ACHN (cell line): ENCODE data around the gene MKI67.

ENCODE experiments used
- DNase-seq: peaks from one replicate; pipeline ENCODE4 v3.0.0-alpha.2; 2015
- in situ Hi-C: cut with HindIII; loops from 2 replicates; pipeline ENCODE4 v1.10.0; 2017; ENCODE audit warnings: low sequenced_read_pairs, low pct_ligation_motif_present, low pct_unique_long_range_greater_than_20kb

The MKI67 gene

DNA sequence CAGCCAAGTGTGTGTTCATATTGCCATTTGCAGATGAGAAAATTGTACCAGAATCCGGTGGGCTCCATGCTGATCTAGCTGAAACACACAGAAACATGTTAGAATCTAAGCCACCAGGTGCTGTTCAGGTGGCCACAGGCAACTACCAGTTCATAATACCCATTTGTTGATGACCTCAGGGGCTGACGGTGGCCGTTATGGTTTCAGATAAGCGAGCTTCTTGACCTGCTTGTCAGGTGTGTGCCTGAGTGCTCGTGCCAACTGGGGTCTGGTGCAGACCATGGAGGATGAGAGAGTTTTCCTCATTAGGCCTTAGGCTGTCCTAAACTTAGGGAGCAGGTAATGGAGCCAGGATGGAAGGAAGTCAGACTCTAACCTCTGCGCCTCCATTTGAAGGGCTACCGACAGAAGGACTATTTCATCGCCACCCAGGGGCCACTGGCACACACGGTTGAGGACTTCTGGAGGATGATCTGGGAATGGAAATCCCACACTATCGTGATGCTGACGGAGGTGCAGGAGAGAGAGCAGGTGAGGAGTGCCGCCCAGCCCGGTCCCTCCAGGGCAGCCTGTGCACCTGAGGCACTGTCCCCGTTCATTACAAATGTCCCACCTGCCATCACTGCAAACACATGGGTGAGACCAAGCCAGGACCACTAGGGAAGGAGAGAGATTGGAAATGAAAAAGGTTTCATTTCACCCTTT is 53.1 kb downstream of the MKI67 start:
- DNase-seq, result no peak
- in situ Hi-C loops, result no loop called here

DNA sequence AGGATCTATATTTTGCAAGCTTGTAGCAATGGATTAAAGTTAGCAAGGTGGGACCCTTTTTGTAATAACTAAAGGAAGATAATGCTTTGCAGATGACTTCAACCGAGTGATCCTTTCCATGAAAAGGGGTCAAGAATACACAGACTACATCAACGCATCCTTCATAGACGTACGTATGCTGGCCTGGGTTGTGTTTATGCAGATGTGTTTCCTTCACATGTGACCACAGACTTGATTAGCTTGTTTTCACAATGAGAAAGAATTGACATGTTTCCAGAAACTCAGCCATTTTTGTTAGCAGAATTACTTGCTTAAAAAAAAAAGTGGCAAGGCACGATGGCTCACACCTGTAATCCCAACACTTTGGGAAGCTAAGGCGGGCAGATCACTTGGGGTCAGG is 54.2 kb downstream of the MKI67 start:
- no peak for DNase-seq
- in situ Hi-C loops, result no loop called here

DNA sequence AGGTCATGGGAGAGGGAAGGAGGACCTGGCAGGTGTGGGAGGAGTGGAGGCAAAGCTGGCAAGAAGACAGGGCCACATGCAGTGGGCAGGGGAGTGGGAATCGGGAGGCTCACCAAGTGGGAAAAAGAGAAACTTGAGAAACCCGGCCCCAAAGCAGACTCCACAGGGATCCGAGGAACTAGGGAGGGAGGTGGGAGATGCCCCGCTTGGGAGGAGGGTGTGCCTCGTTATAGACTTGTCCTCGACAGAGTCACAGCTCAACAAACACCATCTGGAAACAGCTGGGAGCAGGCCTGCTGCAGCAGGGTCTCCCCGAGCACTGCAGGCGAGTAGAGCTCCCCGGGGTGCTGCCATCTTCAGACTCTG is 54.8 kb downstream of the MKI67 start:
- in situ Hi-C loops, result no loop called here
- no peak for DNase-seq

DNA sequence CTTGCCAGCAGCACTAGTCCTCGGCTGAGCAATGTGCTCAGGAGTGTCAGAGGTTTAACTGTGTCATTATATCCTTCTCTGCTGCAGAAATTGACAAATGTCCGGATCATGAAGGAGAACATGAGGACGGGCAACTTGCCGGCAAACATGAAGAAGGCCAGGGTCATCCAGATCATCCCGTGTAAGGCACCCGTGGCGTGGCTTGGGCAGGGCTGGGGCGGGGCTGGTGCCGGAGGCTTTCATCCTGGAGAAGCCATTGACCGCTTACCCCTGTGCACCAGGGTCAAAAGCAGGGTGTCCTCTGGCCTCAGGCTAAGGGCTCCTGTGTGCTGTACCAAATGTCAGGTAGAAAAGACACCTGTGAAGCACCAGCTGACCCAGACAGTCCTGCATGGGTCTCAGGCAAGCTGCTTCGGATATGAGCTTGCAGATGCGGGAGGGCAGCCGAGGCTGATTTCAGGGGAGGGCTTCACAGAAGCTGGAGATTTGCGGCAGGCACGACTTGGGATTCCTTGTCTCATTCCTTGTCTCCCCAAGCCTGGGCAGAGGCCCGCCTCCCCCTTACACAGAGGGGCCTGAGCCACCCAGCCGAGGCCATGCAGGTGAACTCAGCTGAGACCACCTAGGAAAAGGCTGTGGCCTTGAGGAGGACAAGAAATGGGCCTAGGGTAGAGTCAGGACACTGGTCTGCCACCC is 55.4 kb downstream of the MKI67 start:
- no peak for DNase-seq
- in situ Hi-C loops, result no loop called here

DNA sequence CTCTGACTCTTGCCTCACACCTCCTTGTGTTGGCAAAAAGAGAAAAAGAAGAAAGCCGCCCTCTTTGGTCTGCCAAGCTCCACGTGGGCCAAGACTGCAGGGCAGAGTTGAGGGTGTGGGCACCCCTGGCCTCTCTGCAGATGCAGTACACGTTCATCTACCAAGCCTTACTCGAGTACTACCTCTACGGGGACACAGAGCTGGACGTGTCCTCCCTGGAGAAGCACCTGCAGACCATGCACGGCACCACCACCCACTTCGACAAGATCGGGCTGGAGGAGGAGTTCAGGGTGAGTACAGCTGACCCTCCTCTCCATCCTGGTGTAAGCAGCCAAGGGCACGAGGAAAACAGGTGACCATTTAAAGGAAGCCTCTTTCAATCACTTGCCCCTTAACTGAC is 56.1 kb downstream of the MKI67 start:
- in situ Hi-C loops, result no loop called here
- no peak for DNase-seq

DNA sequence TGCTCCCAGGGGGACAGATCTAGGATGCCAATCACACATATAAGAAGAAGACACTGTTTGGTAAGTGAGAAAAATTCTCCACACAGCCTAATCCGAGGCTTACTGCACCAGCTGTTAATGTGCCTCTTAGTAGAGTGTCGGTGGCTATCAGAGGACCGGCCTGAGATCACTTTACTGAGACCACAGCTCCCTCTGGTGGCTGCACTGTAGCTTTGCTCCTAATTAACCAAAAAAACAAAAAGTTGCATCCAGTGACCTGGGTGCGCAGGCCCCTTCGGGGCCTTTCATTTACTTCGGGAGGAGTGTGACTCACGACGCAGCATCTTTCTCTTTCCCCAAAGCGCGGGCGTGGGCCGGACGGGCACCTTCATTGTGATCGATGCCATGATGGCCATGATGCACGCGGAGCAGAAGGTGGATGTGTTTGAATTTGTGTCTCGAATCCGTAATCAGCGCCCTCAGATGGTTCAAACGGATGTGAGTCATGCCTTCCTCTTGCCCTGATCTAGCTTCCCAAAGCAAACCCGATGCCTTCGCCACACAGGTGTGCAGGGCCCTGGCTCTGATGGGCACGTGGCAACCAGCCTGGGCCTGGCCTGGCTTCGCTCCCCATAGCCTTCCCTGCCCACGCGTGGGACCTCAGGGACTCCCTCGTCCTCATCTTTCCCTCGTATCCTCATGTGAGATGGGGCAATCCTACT is 56.7 kb downstream of the MKI67 start:
- in situ Hi-C loops, result no loop called here
- peak; percentile 65 for DNase-seq

DNA sequence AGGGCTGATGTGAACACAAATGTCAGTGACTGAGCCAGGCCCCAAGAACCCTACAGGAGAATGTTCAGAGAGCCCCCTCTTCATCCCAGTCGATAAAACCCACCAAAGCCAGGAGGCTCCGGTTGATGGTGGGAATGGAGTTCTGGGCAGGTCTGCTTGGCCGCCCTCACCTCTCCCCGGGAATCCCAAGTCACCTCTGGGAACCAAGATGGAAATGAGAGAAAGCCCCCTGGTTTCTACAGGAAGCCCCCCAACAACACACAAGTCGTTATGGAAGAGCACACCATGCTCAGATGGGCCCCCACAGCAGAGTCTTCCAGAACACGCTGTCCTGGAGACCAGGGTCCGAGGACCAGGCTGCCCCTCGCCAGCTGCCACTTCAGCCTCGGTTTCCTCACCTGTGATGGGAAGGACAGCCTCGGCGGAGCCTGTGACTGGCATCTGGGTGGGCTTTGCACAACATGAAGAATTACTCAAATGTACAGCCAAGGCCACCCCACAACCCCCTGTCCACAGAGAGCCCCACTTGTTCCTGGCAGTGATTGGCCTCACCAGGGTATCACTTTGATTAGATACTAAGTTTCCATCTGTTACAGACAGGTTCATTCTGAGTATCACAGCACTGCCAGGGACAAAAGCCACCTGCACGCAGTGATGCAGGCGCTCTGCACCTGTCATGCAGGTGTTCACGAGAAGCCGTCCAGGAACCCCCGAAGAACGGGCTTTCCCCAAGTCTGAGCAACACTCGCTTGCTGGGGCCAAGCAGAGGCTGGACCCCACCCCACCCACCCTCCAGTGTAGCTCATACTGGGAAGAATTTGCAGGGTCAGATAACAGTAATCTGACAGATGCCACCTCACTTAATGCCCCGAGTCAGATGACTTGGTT is 57.6 kb downstream of the MKI67 start:
- no peak for DNase-seq
- in situ Hi-C loops, result no loop called here

DNA sequence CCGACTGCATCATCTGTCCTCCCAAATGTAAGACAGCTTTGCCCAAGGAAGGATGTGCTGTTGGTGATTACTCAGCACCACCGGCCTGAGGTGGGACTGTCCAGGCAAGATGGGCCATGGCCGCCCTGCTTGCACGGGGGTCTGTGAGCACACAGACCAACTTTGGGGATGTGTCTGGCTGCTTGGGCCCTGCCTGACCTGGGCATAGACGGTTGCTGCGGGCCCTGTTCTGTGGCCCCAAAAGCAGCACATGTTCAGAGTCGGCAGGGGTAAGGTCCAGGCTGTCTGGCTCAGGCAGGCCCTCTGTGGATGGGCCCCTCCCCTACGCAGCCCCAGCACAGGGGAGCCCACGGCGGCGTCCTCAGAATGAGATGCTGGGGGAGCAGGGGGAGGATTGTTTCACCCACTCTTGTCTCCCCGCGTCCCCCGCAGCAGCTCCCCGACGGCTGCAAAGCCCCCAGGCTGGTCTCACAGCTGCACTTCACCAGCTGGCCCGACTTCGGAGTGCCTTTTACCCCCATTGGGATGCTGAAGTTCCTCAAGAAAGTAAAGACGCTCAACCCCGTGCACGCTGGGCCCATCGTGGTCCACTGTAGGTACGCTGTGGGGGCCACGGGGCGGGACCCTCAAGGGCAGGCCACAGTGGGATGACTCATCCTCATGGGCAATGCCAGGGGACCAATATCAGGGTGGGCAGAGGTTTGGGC is 58.4 kb downstream of the MKI67 start:
- in situ Hi-C loops, result no loop called here
- DNase-seq, result no peak

DNA sequence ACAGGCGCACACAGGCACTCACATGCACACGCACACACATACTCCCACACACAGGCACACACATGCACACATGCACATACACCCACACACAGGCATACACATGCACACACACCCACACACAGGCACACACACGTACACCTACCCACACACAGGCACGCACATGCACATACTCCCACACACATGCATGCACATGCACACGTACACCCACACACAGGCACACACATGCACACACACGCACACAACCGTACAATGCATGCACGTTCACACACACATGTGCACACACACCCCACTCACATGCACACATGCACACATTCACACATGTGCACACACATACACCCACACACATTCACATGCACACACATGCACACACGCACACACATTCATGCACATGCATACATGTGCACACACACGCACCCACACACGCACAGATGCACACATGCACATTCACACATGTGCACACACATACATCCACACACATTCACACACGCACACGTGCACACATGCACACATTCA is 59.3 kb downstream of the MKI67 start:
- in situ Hi-C loops, result no loop called here
- no peak for DNase-seq

DNA sequence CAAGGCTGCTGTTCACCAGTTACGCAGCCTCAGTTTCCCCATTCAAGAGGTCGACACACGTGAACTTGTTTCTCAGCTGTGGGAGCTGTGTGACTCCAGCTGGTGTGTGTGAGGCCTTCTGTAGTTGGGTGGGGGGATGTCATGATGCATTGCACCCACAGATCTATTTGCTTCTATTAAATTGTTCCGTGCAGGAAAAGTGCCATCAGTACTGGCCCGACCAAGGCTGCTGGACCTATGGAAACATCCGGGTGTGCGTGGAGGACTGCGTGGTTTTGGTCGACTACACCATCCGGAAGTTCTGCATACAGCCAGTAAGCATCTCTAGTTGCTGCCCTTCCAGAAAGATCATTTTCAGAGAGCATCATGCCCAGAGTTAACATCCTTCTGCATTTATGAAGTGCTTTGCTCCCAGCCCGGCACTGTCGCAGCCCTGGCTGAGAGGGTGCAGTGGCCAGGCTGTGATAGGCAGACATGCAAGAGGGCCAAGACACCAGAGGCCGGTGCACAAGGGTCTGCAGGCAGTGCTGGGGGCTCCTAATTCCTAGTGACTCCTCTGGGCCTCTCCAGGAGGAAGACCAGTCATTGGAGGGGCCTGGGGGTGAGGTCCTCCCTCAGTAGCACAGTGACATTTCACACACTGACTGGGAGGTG is 60.2 kb downstream of the MKI67 start:
- DNase-seq, result no peak
- in situ Hi-C loops, result no loop called here

DNA sequence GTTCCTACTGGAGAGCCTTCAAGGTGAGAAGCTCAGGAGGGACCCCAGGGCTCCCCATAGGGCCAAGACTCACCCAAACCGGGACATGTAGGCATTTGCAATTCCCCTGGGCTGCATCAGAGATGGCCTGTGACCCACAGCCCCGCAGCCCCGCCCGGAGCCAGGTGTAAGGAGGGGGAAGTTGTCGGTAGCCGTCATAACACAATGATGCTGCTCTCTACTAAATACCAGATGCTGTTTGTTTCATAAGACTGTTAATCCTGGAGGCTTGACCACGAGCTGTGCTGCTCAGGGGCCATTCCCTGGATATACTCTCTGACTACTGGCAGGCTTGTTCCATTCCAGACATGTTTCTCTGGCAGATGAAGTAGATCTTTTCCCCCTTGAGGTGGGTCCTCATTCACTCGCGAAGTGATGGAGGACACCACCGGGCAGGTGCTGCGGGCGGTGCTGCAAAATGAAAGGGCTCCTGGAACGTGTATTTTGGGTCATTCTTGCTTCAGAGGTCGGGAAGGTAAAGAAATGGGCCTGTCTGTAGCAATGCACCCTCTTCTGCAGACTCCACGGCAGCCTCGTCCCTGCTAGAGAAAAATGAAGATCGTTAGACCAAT is 61.1 kb downstream of the MKI67 start:
- DNase-seq, result no peak
- in situ Hi-C loops, result no loop called here

DNA sequence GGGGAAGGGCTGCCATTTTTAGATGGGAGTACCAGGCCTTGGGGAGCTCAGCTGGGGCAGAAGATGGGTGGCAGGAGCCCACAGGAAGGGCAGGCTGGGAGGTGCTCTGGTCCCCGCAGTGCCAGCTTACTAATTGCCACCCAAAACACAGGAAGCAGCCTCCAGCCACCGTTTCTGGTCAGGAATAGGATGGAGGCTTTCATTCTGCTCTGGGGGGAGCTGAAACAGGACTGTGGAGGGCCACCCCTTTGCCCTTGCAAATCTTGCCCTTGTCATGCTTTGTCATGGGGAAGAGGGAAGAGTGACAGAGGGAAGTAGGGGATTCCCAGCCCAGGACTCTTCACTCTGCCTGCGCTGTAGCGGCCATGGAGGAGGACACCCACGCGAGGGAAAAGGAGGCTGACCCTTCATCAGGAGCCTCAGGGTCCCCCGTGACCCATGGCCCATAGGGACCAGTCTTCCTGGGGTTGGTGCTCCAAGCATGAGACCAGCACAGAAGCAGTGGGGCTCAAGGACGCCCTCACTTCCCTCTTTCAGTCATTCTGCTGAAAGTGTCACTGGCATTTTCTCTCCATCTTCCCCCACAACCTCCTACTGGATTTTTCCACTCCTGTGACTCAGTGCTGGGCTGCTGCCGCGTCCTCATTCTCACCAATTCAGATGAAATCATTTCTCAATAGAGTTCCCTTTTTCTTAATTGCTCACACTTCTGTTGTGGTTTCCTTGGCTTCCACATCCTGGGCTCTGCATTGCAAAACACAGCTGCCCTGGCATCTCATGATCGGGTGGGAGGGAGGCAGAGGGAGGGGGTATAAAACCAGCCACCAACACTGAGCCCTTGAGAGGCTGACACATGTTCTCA is 61.9 kb downstream of the MKI67 start:
- in situ Hi-C loops, result no loop called here
- no peak for DNase-seq

DNA sequence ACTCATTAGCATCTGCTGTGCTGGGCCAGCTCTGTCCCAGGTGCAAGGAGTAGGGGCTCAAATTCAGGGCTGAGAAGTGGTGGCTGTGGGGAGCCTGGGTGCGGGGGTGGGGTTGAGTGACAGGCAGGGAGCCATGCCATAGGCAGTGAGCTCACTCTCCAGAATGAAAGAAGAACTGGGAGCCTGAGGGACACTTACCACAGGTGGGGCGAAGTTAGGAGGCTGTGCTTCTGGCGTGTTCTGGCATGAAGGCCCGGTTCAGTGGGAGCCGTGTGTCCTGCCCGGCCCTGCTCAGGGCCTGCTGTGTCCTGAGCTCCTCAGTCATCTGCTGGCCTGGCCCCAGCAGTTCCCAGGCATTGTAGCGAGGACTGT is 62.5 kb downstream of the MKI67 start:
- in situ Hi-C loops, result no loop called here
- no peak for DNase-seq

DNA sequence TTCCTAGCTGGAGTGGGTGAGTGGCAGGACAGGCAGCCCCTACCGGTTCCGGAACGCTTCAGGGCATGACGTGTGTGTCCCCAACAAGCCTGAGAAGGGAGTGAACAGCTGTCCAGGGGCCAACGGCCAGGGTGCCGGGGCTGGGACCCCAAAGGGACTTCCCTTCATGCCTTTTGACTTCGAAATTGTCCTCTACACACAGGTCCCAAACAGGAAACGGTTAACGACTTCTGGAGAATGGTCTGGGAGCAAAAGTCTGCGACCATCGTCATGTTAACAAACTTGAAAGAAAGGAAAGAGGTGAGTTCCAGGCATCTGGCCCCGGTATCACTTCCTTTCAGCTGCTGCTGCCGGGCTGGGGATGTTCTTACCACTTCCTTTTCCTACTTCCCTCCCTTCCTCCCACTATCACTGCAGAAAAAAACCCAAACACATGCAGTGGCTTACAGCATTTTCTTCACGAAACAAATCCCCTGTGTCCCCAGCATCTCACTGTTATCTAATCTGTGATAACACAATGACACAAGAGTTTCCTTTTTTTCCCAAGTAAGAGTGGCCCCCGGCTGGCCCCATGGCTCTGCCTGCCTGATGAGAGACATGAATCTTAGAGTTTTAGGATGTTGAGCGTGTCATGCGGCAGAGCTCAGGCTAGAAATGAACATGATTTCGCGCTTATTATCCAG is 63.2 kb downstream of the MKI67 start:
- in situ Hi-C loops, result no loop called here

DNA sequence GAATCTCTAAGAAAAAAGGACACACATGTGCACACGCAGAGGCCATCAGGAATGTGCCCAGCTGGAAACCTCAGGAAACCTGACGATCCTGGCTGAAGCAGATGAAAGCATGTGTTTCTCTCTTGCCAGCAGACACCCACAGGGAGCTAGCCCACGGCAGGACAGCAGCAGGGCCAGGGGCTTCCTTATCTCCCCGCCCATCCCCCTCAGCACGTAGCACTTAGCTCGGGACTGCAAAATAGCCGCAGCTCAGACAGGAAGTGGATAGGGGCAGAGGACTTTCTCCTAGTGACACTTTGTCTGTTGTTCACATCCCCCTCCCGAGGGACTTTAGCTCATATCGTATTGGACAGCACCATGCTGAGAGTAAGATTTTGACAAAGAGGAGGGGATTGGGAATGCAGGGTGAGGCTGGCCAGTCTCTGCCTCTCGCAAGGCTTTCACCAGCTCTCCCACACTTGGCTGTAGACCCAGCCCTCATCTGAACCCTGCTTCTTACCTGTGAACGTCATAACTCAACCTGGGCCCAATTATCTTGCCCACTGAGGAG is 63.8 kb downstream of the MKI67 start:
- no peak for DNase-seq
- in situ Hi-C loops, result no loop called here

More for the DNA sequence above, 63.2 kb downstream of the MKI67 start:
- no peak for DNase-seq
